Mucosa of stomach (tissue), 1 donor: ENCODE measurements around the gene AFTPH.

ENCODE experiments used
- H3K27me3 ChIP-seq: one replicate; pipeline ENCODE4 v1.7.0; 2013; ENCODE audit warnings: mild to moderate bottlenecking, low read length; ENCODE audit not compliant: control insufficient read depth, insufficient read depth
- H3K36me3 ChIP-seq: one replicate; pipeline ENCODE4 v1.7.0; 2013; ENCODE audit warnings: low read length; ENCODE audit not compliant: control insufficient read depth, insufficient read depth
- H3K4me1 ChIP-seq: one replicate; pipeline ENCODE4 v1.7.0; 2013; ENCODE audit warnings: mild to moderate bottlenecking, low read length; ENCODE audit not compliant: control insufficient read depth, insufficient read depth
- H3K4me3 ChIP-seq: one replicate; pipeline ENCODE4 v1.7.0; 2013; ENCODE audit warnings: low read length
- H3K9ac ChIP-seq: one replicate; pipeline ENCODE4 v1.7.0; 2013; ENCODE audit warnings: mild to moderate bottlenecking, low read length, moderate library complexity
- H3K9me3 ChIP-seq: one replicate; pipeline ENCODE4 v1.7.0; 2013; ENCODE audit warnings: mild to moderate bottlenecking, low read length, moderate library complexity; ENCODE audit not compliant: control insufficient read depth
- donor health status: Pancreatic carcinoma.

Gene AFTPH

DNA sequence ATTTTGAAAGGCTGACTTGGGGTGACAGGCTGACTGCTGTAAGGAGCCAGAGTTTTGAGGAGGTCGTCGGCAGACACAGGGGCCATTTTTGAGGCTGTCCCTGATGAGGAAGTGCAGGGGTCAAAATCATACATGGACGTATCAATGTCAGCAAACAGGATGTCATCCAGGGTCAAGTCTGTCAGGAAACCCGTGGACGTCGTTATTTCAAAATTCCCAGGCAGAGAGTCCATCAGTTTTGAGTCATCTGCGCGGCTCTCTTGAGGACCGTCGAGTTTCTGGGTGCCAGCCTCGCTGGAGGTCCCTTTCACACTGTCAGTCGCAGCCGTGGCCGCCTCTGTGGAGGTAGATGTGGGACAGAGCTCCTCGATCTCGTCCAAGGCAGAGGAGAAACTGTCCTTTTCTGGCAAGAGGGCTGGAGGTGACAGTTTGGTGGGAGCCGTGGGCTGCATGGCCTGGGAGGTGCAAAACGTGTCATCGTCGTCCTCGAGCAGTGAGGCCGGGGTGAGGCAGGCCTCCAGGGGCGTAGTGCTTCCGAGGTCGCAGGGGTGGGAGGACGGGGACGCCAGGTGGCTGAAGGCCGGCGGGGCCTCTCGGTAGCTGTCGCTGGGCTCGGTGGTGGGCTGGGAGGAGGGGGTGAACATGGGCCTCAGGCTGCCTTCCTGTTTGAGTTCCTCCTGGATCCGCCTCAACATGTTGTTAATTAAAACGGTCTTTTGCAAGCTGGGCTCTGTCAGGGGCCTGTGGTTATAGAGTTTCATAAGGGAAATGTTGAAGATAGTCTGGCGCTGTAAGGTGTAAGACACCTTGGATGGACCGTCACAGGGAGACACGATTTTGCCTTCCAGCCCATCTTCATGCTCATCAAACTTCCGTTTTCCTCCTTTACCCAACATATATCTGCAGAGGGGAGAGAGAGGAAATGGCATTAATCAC lies 112.1 kb downstream of the AFTPH start:
- H3K27me3 ChIP-seq, result no peaks in the 10 kb centered on the region
- no peaks in the 10 kb centered on the region for H3K9me3 ChIP-seq
- H3K36me3 ChIP-seq, result no peaks in the 10 kb centered on the region
- H3K4me3 ChIP-seq, result no peak overlapping the region
- H3K9ac ChIP-seq, result no peak overlapping the region
- peaks cover 5% of the 10 kb centered on the region for H3K4me1 ChIP-seq

DNA sequence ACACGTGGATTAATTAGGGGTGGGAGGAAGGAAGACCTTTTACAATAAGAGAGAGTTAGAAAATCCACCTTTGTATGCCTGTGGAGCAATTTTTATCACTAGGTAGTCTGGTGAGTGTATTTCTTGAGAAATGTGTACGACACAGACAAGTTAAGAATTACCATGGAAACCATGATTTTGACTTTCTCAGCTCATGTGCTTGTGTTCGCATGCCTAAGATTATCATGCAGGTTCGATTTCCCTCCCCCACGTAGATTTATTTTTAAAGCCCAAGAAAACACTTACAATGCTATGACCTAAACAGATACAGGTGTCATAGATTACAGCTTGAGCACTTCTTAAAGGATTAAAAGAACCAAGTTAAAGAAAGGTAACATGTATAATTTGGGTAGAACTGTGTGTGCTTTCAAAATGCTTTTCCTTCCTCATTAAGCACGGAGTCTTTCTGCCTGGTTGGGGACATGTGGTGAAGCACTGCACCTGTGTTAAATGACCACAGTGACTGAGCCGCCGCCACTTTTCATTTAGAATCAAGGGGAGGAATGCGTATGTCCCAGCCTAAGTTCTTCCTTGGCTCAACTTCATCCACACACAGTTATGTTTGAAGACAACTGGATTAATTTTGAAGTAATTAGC lies 113.0 kb downstream of the AFTPH start:
- H3K36me3 ChIP-seq, result no peaks in the 10 kb centered on the region
- H3K4me3 ChIP-seq, result no peak overlapping the region
- no peak overlapping the region for H3K9ac ChIP-seq
- no peaks in the 10 kb centered on the region for H3K27me3 ChIP-seq
- H3K4me1 ChIP-seq, result peaks cover 11% of the 10 kb centered on the region
- no peaks in the 10 kb centered on the region for H3K9me3 ChIP-seq

- no peak overlapping the region for H3K4me3 ChIP-seq
- no peaks in the 10 kb centered on the region for H3K36me3 ChIP-seq
- peaks cover 13% of the 10 kb centered on the region for H3K4me1 ChIP-seq
- no peaks in the 10 kb centered on the region for H3K27me3 ChIP-seq
- no peak overlapping the region for H3K9ac ChIP-seq
- no peaks in the 10 kb centered on the region for H3K9me3 ChIP-seq
These were observed 113.8 kb downstream of the AFTPH start for GRCh38 chr2:64637931-64638330.

GRCh38 chr2:64638502-64639120 lies 114.5 kb downstream of the AFTPH start:
- no peak overlapping the region for H3K4me3 ChIP-seq
- no peaks in the 10 kb centered on the region for H3K27me3 ChIP-seq
- no peak overlapping the region for H3K9ac ChIP-seq
- no peaks in the 10 kb centered on the region for H3K9me3 ChIP-seq
- no peaks in the 10 kb centered on the region for H3K36me3 ChIP-seq
- H3K4me1 ChIP-seq, result peaks cover 17% of the 10 kb centered on the region

DNA sequence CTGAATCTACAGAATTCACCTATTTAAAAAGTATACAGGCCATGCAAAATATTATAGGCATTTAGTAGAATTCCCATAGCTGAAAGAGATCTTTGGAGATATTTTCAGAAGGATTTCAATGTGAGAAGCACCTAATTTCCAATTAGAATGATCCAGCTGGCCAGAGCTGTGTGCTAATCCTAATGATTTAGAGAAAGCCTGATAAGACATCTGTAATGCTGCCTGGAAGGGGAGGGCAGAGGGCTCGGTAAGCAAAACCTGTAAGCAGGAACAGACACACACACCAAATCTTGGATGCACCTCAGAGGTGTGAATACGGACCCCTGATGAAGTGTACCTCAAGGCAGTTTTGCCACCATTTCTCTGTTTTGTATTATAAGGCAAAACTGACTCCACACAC lies 115.6 kb downstream of the AFTPH start:
- peaks cover 27% of the 10 kb centered on the region for H3K4me1 ChIP-seq
- H3K9me3 ChIP-seq, result no peaks in the 10 kb centered on the region
- H3K36me3 ChIP-seq, result no peaks in the 10 kb centered on the region
- no peaks in the 10 kb centered on the region for H3K27me3 ChIP-seq
- H3K4me3 ChIP-seq, result no peak overlapping the region
- H3K9ac ChIP-seq, result no peak overlapping the region

DNA sequence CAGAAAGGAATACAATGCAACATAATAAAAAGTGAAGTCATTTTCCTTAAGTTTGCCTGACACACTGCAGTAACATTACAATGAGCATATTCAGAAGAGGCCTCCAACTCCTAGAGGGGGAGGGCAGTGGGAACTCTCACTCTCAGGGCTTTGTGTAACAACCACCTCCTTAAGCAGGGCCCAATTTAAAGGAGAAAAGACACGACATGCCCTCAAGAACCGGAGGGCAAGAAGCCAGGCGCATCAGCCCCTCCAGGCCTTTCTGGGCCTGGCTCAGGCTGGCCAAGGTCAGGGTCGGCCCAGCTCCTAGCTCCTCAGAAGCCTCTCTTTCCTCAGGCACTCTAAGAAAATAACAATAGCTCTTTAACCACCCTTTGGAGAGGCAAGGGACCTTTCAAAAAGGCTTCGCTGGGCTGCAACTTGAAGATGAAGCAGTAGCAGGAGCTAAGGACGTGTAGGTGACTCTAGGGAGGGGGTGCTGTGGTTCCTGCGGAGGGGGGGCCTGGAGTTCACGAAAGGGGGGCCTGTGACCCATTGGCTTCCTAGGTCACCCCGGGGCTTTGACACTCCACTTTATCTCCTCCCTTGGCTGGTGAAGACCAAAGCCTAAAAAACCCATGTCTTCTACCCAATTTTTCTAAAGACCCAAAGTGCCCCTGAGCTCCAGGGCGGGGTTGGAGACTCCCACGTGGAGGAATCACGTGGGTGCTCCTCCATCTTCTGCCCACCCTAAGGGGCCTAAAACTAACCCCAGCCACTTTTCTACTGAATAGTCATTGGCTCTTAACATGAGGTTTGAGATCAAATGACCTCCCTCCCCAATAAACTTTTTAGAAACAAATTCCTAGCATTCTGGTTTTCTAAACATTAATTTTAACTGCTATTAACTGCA lies 116.3 kb downstream of the AFTPH start:
- no peak overlapping the region for H3K4me3 ChIP-seq
- H3K9me3 ChIP-seq, result no peaks in the 10 kb centered on the region
- no peaks in the 10 kb centered on the region for H3K36me3 ChIP-seq
- peaks cover 34% of the 10 kb centered on the region for H3K4me1 ChIP-seq
- no peaks in the 10 kb centered on the region for H3K27me3 ChIP-seq
- no peak overlapping the region for H3K9ac ChIP-seq

DNA sequence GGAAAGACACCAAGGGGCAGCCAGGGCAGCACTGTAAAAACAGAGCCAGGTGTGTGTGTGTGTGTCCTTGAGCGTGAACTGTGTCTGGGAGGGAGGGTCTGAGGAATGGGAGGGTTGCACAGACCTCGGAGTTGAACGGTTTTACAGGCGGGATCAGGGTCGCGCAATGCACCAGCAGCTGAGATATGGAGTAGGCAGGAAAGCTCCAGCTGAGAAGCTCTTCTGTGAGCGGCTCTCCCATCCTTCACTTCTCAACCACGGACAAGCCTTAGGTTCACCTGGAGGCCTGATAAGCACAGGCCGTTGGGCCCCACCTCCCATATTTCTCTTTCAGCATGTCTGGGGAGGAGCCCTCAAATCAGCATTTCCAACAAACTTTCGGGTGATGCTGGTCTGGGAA lies 117.5 kb downstream of the AFTPH start:
- Histone ChIP-seq H3K27me3 (no peaks in the 10 kb centered on the region), H3K9me3 (no peaks in the 10 kb centered on the region), H3K4me1 (peaks cover 45% of the 10 kb centered on the region), H3K4me3 (no peak overlapping the region), H3K9ac (no peak overlapping the region), H3K36me3 (no peaks in the 10 kb centered on the region)
